Calu3 (cell line): ENCODE results near the gene TEX14. TPM values are rescaled to one million over a fixed set of nuclear protein-coding genes. Genes with fewer than 3 reads are reported as not detected.

Experiments
- BruUV-seq: library from RNA; stranded (reverse); fragments of 400-500 nt; replicated peaks from 2 replicates; lab custom pipeline; 2021; lab: Mats Ljungman, UMichigan
- CTCF ChIA-PET: fragments of 300-600 bp; sonication (Branson Sonifier 250); formaldehyde crosslinking; loops from one replicate; lab custom pipeline; 2022; ENCODE audit warnings: antibody characterized with exemption; lab: Charles Lee
- DNase-seq: peaks from one replicate; pipeline ENCODE4 v3.0.0; 2022
- H3K27ac Mint-ChIP-seq: one replicate; pipeline ENCODE4 v1.8.0; 2022; ENCODE audit warnings: mixed read lengths; ENCODE audit not compliant: unreplicated experiment
- H3K27me3 Mint-ChIP-seq: one replicate; pipeline ENCODE4 v1.8.0; 2022; ENCODE audit warnings: mixed read lengths; ENCODE audit not compliant: unreplicated experiment
- H3K36me3 Mint-ChIP-seq: one replicate; pipeline ENCODE4 v1.8.0; 2022; ENCODE audit warnings: mild to moderate bottlenecking, moderate library complexity, mixed read lengths; ENCODE audit not compliant: insufficient read depth, unreplicated experiment
- H3K4me1 Mint-ChIP-seq: one replicate; pipeline ENCODE4 v1.8.0; 2022; ENCODE audit warnings: mild to moderate bottlenecking, low read depth, mixed read lengths; ENCODE audit not compliant: unreplicated experiment
- H3K4me3 Mint-ChIP-seq: one replicate; pipeline ENCODE4 v1.8.0; 2022; ENCODE audit warnings: mild to moderate bottlenecking, low read depth, moderate library complexity, mixed read lengths; ENCODE audit not compliant: unreplicated experiment
- H3K9me3 Mint-ChIP-seq: one replicate; pipeline ENCODE4 v1.8.0; 2022; ENCODE audit warnings: low read depth, mixed read lengths; ENCODE audit not compliant: unreplicated experiment
- intact Hi-C: fragments of 100-400 bp; cut with micrococcal nuclease; formaldehyde crosslinking; loops from one replicate; pipeline ENCODE4 v1.10.0; 2022; ENCODE audit not compliant: unreplicated experiment
- total RNA-seq: library from RNA; stranded (reverse); gene quantifications from 2 replicates; pipeline ENCODE4 v1.2.3, GENCODE V29; 2022
- TF ChIP-seq, protein P1 (sequence below): fragments of 200-600 bp; IDR thresholded peaks from one replicate; pipeline ENCODE4 v1.8.0; 2022; ENCODE audit warnings: antibody characterized with exemption; ENCODE audit not compliant: unreplicated experiment

Gene TEX14
- total RNA-seq, 1 experiment from 2014 or later: 0.07 TPM

DNA sequence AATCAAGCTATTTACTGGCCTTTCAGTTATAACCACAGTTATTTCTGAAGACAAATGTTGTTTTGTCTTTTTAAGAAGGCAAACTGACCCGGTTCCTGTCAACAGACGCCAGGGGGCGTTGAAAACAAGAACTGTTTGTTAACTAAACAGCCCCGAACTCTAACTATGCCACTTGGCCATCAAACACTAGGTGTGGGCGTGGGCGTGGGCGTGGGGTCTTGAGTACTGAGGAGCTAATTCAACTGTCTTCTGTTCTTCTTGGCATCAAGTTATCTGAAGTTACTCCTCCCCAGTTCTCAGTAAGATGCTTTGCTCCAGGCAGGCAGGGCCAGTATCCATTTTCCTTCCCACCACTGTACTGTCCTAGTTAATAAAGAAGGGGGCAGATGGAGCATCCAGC, 114.1 kb downstream of the TEX14 start:
- TF ChIP-seq, protein P1, sequence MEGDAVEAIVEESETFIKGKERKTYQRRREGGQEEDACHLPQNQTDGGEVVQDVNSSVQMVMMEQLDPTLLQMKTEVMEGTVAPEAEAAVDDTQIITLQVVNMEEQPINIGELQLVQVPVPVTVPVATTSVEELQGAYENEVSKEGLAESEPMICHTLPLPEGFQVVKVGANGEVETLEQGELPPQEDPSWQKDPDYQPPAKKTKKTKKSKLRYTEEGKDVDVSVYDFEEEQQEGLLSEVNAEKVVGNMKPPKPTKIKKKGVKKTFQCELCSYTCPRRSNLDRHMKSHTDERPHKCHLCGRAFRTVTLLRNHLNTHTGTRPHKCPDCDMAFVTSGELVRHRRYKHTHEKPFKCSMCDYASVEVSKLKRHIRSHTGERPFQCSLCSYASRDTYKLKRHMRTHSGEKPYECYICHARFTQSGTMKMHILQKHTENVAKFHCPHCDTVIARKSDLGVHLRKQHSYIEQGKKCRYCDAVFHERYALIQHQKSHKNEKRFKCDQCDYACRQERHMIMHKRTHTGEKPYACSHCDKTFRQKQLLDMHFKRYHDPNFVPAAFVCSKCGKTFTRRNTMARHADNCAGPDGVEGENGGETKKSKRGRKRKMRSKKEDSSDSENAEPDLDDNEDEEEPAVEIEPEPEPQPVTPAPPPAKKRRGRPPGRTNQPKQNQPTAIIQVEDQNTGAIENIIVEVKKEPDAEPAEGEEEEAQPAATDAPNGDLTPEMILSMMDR: peak; percentile 52
- no TSS peak for BruUV-seq
- Mint-ChIP-seq H3K9me3 (no peaks in the 10 kb centered on the region), H3K27me3 (no peaks in the 10 kb centered on the region), H3K4me1 (no peaks in the 10 kb centered on the region), H3K36me3 (no peaks in the 10 kb centered on the region), H3K27ac (no peak overlapping the region), H3K4me3 (no peak overlapping the region)
- intact Hi-C loops: no loop called here
- CTCF ChIA-PET: interaction anchor here (0.5 to 1.4 kb wide), 3 partner anchors 10 to 132 kb away, joined by 3 to 8 read pairs (median 6); no protein-coding TSS in a partner anchor
- DNase-seq: peak; percentile 51

DNA sequence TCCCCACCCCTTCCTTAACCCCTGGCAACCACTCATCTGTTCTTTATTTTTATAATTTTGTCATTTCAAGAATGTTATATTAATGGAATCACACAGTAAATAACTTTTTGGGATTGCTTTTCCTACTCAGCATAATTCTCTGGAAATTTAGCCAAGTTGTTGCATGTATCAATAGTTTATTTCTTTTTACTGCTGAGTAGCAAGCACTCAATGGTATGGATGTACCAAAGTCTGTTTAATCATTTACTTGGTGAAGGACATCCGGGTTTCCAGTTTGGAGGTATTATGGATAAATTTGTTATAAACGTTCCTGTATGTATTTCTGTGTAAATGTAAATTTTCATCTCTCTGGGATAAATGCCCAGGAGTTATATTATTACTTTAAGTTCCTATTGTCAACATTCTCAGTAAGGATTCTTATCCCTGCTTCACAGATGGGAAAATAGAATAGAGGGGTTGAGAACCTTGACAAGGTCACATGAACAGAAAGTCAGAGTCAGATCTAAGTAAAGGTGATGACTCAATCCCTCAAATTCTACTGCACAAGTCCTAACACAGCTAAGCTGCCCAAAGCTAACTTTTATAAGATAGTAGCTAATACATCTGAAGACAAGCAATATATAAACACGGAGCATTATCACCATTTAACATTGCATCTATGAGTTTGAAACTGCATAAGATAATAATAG, 115.0 kb downstream of the TEX14 start:
- BruUV-seq: no TSS peak
- no peak for DNase-seq
- no peaks in the 10 kb centered on the region for H3K27me3 Mint-ChIP-seq
- H3K27ac Mint-ChIP-seq: no peak overlapping the region
- CTCF ChIA-PET: interaction anchor here (0.5 to 1.1 kb wide), 2 partner anchors 11 to 131 kb away, joined by 6 to 8 read pairs; no protein-coding TSS in a partner anchor
- TF ChIP-seq, protein P1: no peak
- H3K9me3 Mint-ChIP-seq: no peaks in the 10 kb centered on the region
- no peaks in the 10 kb centered on the region for H3K36me3 Mint-ChIP-seq
- H3K4me3 Mint-ChIP-seq: no peak overlapping the region
- intact Hi-C loops: no loop called here
- H3K4me1 Mint-ChIP-seq: no peaks in the 10 kb centered on the region

DNA sequence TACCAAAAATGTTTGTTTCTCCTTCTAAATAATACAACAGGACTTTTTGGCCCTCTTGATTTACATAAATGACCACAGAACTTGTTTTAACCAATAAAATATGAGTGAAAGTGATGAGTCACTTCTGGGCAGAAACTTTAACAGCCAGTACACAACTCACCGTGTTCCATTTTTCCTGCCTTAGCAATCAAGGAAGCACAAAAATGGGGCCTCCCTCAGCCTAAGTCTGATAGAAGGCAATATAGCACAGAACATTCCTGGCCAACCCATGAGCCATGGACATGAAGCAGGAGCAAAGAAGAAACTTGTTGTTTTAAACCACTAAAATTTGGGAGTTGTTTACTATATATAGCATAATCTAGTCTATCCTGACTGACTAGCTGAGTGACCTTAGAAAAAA, 116.3 kb downstream of the TEX14 start:
- intact Hi-C loops: no loop called here
- no peak overlapping the region for H3K4me3 Mint-ChIP-seq
- DNase-seq: peak; percentile 7
- H3K9me3 Mint-ChIP-seq: no peaks in the 10 kb centered on the region
- CTCF ChIA-PET: interaction anchor here (0.7 kb wide), 2 partner anchors 14 to 531 kb away, joined by 3 to 5 read pairs; partner anchors contain the start of gene TRIM37
- no peaks in the 10 kb centered on the region for H3K4me1 Mint-ChIP-seq
- no peaks in the 10 kb centered on the region for H3K36me3 Mint-ChIP-seq
- TF ChIP-seq, protein P1: no peak
- no peak overlapping the region for H3K27ac Mint-ChIP-seq
- no TSS peak for BruUV-seq
- no peaks in the 10 kb centered on the region for H3K27me3 Mint-ChIP-seq

DNA sequence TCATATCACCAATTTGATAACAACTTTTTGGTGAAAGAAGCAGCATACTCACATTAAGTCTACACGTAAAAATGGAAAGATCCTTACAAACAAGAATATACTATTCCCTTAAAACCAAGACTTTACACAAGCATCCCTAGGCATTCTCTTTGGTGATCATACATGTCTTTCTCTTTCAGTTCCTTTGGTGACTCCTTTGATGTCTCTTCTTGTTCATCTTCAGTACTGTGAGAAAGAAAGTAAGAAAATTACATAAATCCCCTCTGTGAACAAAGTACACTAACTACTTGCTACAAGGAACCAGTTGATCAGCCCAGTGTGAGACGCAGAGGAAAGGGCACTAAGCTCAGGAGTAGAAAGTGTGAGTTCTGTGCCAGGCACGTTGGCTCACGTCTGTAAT, 117.8 kb downstream of the TEX14 start:
- Mint-ChIP-seq H3K27ac (no peak overlapping the region), H3K9me3 (no peaks in the 10 kb centered on the region), H3K36me3 (no peaks in the 10 kb centered on the region), H3K4me1 (no peaks in the 10 kb centered on the region), H3K4me3 (no peak overlapping the region), H3K27me3 (no peaks in the 10 kb centered on the region)
- intact Hi-C loops: no loop called here
- CTCF ChIA-PET: interaction anchor here (0.7 kb wide), 1 partner anchor 32 kb away, joined by 5 read pairs; no protein-coding TSS in a partner anchor
- BruUV-seq: no TSS peak
- TF ChIP-seq, protein P1: no peak
- no peak for DNase-seq
